ENCODE results near the gene FAM180A.

The FAM180A gene

DNA sequence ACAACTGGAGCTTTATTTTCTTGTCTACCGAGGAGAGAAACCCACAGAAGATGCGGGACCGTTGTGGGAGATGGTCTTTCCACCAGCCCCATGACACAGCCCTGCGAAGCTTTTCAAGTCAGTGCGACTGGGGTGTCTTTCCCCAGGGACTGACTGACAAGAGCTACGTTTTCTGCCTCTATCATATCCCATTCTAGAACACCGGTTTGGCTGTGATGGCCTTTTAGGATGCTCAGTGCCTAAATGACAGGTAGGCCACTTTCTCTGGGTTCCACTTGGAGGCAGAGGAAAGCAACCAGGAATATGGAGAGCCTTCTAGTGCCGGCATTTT is 37.5 kb downstream of the FAM180A start:
- no peak for DNase-seq
- Histone ChIP-seq H3K18ac (ENCODE audit: low read length) (no peak overlapping the region), H3K79me1 (ENCODE audit: low read length) (no peaks in the 10 kb centered on the region), H2AK5ac (ENCODE audit: low read length) (no peak overlapping the region), H3K4me1 (ENCODE audit: control insufficient read depth, low read depth, low read length) (peaks cover 20% of the 10 kb centered on the region), H3K4me3 (ENCODE audit: low read length) (no peak overlapping the region), H3K9ac (ENCODE audit: low read length) (no peak overlapping the region), H3K27me3 (ENCODE audit: insufficient read depth, low read length, poor library complexity) (no peaks in the 10 kb centered on the region), H4K8ac (ENCODE audit: low read depth, low read length) (no peak overlapping the region), H3K27ac (ENCODE audit: low read depth, low read length) (no peak overlapping the region), H2BK120ac (ENCODE audit: low read depth, low read length) (no peak overlapping the region), H4K5ac (ENCODE audit: low read length) (no peak overlapping the region), H3K4me2 (ENCODE audit: low read length) (no peak overlapping the region), H3K36me3 (ENCODE audit: control insufficient read depth, insufficient read depth, low read length) (no peaks in the 10 kb centered on the region), H3K79me2 (ENCODE audit: control insufficient read depth, insufficient read depth, low read length) (no peaks in the 10 kb centered on the region), H2BK5ac (ENCODE audit: low read length) (no peak overlapping the region), H2BK15ac (replicated peaks; ENCODE audit: low read depth) (no peak overlapping the region), H3K23ac (ENCODE audit: low read length) (no peak overlapping the region), H3K4ac (ENCODE audit: low read depth, low read length) (no peak overlapping the region), H3K56ac (ENCODE audit: low read length) (peak overlapping the region; percentile 52)
- WGBS (ENCODE audit: extremely low coverage, insufficient coverage, low lambda C conversion rate), result no CpG with 5 or more reads among the region's 8 CpGs

DNA sequence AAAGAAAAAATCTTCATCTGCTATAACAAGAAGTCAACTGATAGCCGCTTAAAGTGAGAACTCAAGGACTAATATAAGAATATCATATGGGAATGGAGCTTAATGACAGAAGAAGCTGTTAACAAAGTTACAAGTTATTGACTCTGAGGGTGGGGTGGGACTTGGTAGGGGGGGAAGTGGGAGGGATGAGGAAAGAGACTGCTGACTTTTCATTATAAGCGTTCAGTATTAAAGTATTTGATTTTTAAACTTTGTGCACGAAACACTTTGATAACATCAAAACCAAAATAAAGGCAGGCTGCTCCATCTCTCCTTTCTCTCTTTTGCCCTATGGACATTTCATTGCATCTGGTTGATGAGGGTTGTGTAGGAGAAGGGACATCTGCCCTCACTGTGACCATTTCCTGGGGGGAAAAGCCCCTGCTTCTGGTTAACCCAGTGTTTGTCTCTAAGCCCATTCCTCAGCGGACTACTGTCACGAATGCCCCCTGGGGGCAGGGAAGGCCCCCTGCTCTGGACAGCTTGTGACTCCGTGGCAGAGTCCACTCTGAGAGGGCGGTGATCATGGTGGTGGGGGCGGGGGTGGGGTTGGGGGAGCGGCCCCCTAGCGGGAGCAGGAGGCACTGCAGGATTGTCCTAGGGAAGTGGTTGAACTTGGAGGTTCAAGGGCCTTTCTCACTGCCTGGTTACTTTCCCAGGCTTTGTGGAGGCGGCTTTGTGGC is 38.0 kb downstream of the FAM180A start:
- no peak overlapping the region for H3K23ac ChIP-seq (ENCODE audit: low read length)
- no peak overlapping the region for H2AK5ac ChIP-seq (ENCODE audit: low read length)
- H3K36me3 ChIP-seq (ENCODE audit: control insufficient read depth, insufficient read depth, low read length), result no peaks in the 10 kb centered on the region
- H3K4me2 ChIP-seq (ENCODE audit: low read length), result peak overlapping the region; percentile 41
- peaks cover 17% of the 10 kb centered on the region for H3K4me1 ChIP-seq (ENCODE audit: control insufficient read depth, low read depth, low read length)
- WGBS (ENCODE audit: extremely low coverage, insufficient coverage, low lambda C conversion rate), result no CpG with 5 or more reads among the region's 11 CpGs
- H4K8ac ChIP-seq (ENCODE audit: low read depth, low read length), result no peak overlapping the region
- no peak overlapping the region for H3K4me3 ChIP-seq (ENCODE audit: low read length)
- H3K79me1 ChIP-seq (ENCODE audit: low read length), result no peaks in the 10 kb centered on the region
- peak overlapping the region; percentile 54 for H3K56ac ChIP-seq (ENCODE audit: low read length)
- H3K27me3 ChIP-seq (ENCODE audit: insufficient read depth, low read length, poor library complexity), result no peaks in the 10 kb centered on the region
- no peak overlapping the region for H2BK15ac ChIP-seq (replicated peaks; ENCODE audit: low read depth)
- H3K18ac ChIP-seq (ENCODE audit: low read length), result no peak overlapping the region
- no peak overlapping the region for H4K5ac ChIP-seq (ENCODE audit: low read length)
- DNase-seq, result peak; percentile 48
- no peak overlapping the region for H2BK120ac ChIP-seq (ENCODE audit: low read depth, low read length)
- no peak overlapping the region for H3K4ac ChIP-seq (ENCODE audit: low read depth, low read length)
- H2BK5ac ChIP-seq (ENCODE audit: low read length), result no peak overlapping the region
- no peaks in the 10 kb centered on the region for H3K79me2 ChIP-seq (ENCODE audit: control insufficient read depth, insufficient read depth, low read length)
- no peak overlapping the region for H3K27ac ChIP-seq (ENCODE audit: low read depth, low read length)
- H3K9ac ChIP-seq (ENCODE audit: low read length), result no peak overlapping the region

DNA sequence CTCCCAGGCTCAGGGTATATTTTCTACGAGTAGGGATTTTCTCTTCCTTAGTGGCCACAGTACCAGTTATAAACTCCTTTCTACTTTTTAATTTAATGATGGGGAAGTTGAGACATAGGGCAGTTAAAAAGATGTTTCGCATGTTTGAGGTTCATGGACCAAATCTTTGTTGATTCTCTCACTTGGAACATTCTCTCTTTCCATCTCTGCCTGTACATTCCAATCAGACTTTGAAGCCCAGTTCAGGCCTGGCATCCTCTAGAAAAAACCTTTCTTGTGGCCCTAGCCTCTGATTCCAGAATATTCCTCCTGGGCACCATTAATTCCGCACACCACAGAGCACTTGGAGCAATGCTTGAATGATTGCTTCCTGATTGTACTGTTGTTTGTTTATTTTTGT is 39.1 kb downstream of the FAM180A start:
- no peak overlapping the region for H4K8ac ChIP-seq (ENCODE audit: low read depth, low read length)
- WGBS (ENCODE audit: extremely low coverage, insufficient coverage, low lambda C conversion rate), result no CpG with 5 or more reads among the region's 3 CpGs
- no peak overlapping the region for H3K4me2 ChIP-seq (ENCODE audit: low read length)
- no peak overlapping the region for H3K18ac ChIP-seq (ENCODE audit: low read length)
- no peaks in the 10 kb centered on the region for H3K36me3 ChIP-seq (ENCODE audit: control insufficient read depth, insufficient read depth, low read length)
- H2AK5ac ChIP-seq (ENCODE audit: low read length), result no peak overlapping the region
- H3K4me3 ChIP-seq (ENCODE audit: low read length), result no peak overlapping the region
- no peak overlapping the region for H3K4ac ChIP-seq (ENCODE audit: low read depth, low read length)
- H2BK5ac ChIP-seq (ENCODE audit: low read length), result no peak overlapping the region
- no peak overlapping the region for H3K23ac ChIP-seq (ENCODE audit: low read length)
- no peaks in the 10 kb centered on the region for H3K79me1 ChIP-seq (ENCODE audit: low read length)
- H4K5ac ChIP-seq (ENCODE audit: low read length), result no peak overlapping the region
- H2BK120ac ChIP-seq (ENCODE audit: low read depth, low read length), result no peak overlapping the region
- no peak overlapping the region for H2BK15ac ChIP-seq (replicated peaks; ENCODE audit: low read depth)
- no peak for DNase-seq
- H3K9ac ChIP-seq (ENCODE audit: low read length), result no peak overlapping the region
- no peak overlapping the region for H3K27ac ChIP-seq (ENCODE audit: low read depth, low read length)
- H3K56ac ChIP-seq (ENCODE audit: low read length), result no peak overlapping the region
- H3K27me3 ChIP-seq (ENCODE audit: insufficient read depth, low read length, poor library complexity), result no peaks in the 10 kb centered on the region
- H3K4me1 ChIP-seq (ENCODE audit: control insufficient read depth, low read depth, low read length), result peaks cover 17% of the 10 kb centered on the region
- no peaks in the 10 kb centered on the region for H3K79me2 ChIP-seq (ENCODE audit: control insufficient read depth, insufficient read depth, low read length)

DNA sequence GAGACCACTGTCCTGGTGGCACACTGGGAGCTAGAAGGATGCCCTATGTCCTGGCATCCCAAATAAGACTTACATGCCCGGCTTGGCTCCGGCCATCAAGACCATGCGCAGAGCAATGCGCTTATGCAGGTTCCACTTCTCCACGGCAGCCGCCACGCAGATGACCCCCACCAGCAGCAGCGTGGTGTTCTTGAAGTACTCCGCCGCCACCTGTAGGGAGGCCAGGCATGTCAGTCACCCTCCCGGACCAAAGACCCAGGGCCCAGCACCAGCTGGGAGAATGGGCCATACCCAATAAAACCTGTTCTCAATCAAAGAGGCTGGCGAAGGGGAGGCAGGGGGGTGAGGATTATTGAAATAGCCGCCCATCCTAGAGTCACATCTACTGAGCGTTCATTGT is 40.6 kb downstream of the FAM180A start:
- Histone ChIP-seq H2BK120ac (ENCODE audit: low read depth, low read length) (no peak overlapping the region), H2BK5ac (ENCODE audit: low read length) (no peak overlapping the region), H2BK15ac (replicated peaks; ENCODE audit: low read depth) (no peak overlapping the region), H3K27me3 (ENCODE audit: insufficient read depth, low read length, poor library complexity) (no peaks in the 10 kb centered on the region), H3K79me2 (ENCODE audit: control insufficient read depth, insufficient read depth, low read length) (no peaks in the 10 kb centered on the region), H4K8ac (ENCODE audit: low read depth, low read length) (no peak overlapping the region), H3K9ac (ENCODE audit: low read length) (no peak overlapping the region), H3K4me1 (ENCODE audit: control insufficient read depth, low read depth, low read length) (peaks cover 17% of the 10 kb centered on the region), H4K5ac (ENCODE audit: low read length) (no peak overlapping the region), H3K18ac (ENCODE audit: low read length) (no peak overlapping the region), H3K27ac (ENCODE audit: low read depth, low read length) (no peak overlapping the region), H3K23ac (ENCODE audit: low read length) (no peak overlapping the region), H3K4me3 (ENCODE audit: low read length) (no peak overlapping the region), H2AK5ac (ENCODE audit: low read length) (no peak overlapping the region), H3K56ac (ENCODE audit: low read length) (no peak overlapping the region), H3K4ac (ENCODE audit: low read depth, low read length) (no peak overlapping the region), H3K36me3 (ENCODE audit: control insufficient read depth, insufficient read depth, low read length) (no peaks in the 10 kb centered on the region), H3K79me1 (ENCODE audit: low read length) (no peaks in the 10 kb centered on the region), H3K4me2 (ENCODE audit: low read length) (no peak overlapping the region)
- no CpG with 5 or more reads among the region's 14 CpGs for WGBS (ENCODE audit: extremely low coverage, insufficient coverage, low lambda C conversion rate)
- DNase-seq, result peak; percentile 49

DNA sequence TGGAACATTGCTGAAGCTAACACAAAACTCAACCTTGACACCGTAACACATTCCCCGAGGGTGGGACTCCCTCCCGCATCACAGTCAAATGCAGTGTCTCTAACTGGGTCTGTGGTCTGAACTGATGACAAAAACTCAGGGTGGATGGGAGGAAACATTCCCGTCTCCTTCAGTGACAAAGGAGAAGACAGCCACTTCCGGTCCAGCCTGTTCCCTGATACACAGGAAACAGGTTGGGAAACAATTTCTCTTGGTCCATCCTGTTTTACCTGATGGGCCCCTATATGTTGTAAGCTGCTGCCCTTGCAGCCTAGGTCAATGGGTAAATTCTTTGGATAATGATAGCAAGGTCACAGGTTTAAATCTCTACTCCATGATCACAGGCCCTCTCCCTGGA is 41.0 kb downstream of the FAM180A start:
- H2AK5ac ChIP-seq (ENCODE audit: low read length), result no peak overlapping the region
- WGBS (ENCODE audit: extremely low coverage, insufficient coverage, low lambda C conversion rate), result no CpG with 5 or more reads among the region's 5 CpGs

More for the DNA sequence above, 41.0 kb downstream of the FAM180A start:
- H3K56ac ChIP-seq (ENCODE audit: low read length), result no peak overlapping the region
- H3K9ac ChIP-seq (ENCODE audit: low read length), result no peak overlapping the region
- H3K23ac ChIP-seq (ENCODE audit: low read length), result no peak overlapping the region
- no peak for DNase-seq
- no peak overlapping the region for H3K4me2 ChIP-seq (ENCODE audit: low read length)
- H2BK5ac ChIP-seq (ENCODE audit: low read length), result no peak overlapping the region
- no peak overlapping the region for H4K5ac ChIP-seq (ENCODE audit: low read length)
- H3K79me2 ChIP-seq (ENCODE audit: control insufficient read depth, insufficient read depth, low read length), result no peaks in the 10 kb centered on the region
- H3K4me1 ChIP-seq (ENCODE audit: control insufficient read depth, low read depth, low read length), result peaks cover 14% of the 10 kb centered on the region
- no peak overlapping the region for H2BK120ac ChIP-seq (ENCODE audit: low read depth, low read length)
- H2BK15ac ChIP-seq (replicated peaks; ENCODE audit: low read depth), result no peak overlapping the region
- no peak overlapping the region for H4K8ac ChIP-seq (ENCODE audit: low read depth, low read length)
- no peak overlapping the region for H3K4me3 ChIP-seq (ENCODE audit: low read length)
- no peaks in the 10 kb centered on the region for H3K27me3 ChIP-seq (ENCODE audit: insufficient read depth, low read length, poor library complexity)
- H3K4ac ChIP-seq (ENCODE audit: low read depth, low read length), result no peak overlapping the region
- H3K36me3 ChIP-seq (ENCODE audit: control insufficient read depth, insufficient read depth, low read length), result no peaks in the 10 kb centered on the region
- no peak overlapping the region for H3K27ac ChIP-seq (ENCODE audit: low read depth, low read length)
- no peaks in the 10 kb centered on the region for H3K79me1 ChIP-seq (ENCODE audit: low read length)
- H3K18ac ChIP-seq (ENCODE audit: low read length), result no peak overlapping the region
